GM21423 (cell line): Measurements from ENCODE around the gene INO80D.
A peak's percentile ranks its signal among the peaks of the same experiment; 100 is the strongest.

Source experiments
- ATAC-seq: cut with Tn5 transposase; IDR thresholded peaks from one replicate; pipeline ENCODE4 v1.9.1; 2021; ENCODE audit warnings: mild to moderate bottlenecking, moderate library complexity; ENCODE audit not compliant: unreplicated experiment

Gene INO80D

GRCh38 chr2:205947621-205948495 lies 138.1 kb downstream of the INO80D start:
- ATAC-seq: peak; percentile 88

DNA sequence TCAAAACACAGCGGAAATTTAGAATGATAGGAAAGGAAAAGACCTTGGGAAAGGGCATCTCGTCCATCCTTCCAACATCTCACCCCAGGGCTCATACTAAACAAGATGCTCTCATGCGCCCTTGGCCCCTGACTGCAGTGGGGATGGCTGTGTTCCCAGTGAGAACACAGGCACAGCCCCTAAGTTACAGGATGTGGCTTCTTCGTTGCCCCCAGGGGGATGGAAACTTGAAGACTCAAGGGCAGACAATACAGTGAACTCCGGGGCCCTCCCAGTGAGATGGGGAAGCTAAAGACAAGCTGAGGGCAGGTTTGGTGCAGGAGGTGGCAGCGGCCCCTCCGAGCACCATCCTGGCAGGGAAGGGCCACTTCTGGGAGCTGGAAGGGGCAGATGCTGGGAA lies 139.7 kb downstream of the INO80D start:
- no peak for ATAC-seq
